Measurements from ENCODE around the gene TMEM178B.

DNA sequence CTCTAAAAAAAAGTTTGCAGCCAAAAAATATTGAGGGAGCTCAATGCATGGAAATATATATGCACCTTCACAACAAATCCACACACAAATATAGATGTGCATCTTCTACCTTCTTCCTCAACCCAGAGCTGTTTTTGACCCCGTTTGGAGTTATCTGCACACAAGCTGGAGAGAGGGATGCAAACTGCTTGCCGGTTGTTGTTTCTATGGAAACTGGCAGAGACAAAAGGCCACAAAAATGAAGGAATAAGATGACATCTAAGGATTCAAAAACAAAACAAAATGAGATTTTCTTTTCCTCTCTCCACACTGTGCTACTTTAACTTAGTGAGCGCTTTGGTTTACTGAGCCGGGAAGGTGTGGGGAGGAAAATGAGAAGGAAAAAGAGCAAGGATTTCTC lies 267.1 kb downstream of the TMEM178B start:
- TF ChIP-seq, protein P1, sequence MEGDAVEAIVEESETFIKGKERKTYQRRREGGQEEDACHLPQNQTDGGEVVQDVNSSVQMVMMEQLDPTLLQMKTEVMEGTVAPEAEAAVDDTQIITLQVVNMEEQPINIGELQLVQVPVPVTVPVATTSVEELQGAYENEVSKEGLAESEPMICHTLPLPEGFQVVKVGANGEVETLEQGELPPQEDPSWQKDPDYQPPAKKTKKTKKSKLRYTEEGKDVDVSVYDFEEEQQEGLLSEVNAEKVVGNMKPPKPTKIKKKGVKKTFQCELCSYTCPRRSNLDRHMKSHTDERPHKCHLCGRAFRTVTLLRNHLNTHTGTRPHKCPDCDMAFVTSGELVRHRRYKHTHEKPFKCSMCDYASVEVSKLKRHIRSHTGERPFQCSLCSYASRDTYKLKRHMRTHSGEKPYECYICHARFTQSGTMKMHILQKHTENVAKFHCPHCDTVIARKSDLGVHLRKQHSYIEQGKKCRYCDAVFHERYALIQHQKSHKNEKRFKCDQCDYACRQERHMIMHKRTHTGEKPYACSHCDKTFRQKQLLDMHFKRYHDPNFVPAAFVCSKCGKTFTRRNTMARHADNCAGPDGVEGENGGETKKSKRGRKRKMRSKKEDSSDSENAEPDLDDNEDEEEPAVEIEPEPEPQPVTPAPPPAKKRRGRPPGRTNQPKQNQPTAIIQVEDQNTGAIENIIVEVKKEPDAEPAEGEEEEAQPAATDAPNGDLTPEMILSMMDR (IDR thresholded peaks at IDR 0.05), result no peak
- TF ChIP-seq SIN3A (IDR thresholded peaks at IDR 0.05; ENCODE audit: borderline replicate concordance, insufficient read depth, low read depth, low read length), result no peak
- TF ChIP-seq POLR2AphosphoS5 (IDR thresholded peaks at IDR 0.05; ENCODE audit: low read depth, low read length), result no peak
- TF ChIP-seq TCF7L2 (IDR thresholded peaks at IDR 0.05; ENCODE audit: low read depth, low read length), result no peak
- TF ChIP-seq, protein P2, sequence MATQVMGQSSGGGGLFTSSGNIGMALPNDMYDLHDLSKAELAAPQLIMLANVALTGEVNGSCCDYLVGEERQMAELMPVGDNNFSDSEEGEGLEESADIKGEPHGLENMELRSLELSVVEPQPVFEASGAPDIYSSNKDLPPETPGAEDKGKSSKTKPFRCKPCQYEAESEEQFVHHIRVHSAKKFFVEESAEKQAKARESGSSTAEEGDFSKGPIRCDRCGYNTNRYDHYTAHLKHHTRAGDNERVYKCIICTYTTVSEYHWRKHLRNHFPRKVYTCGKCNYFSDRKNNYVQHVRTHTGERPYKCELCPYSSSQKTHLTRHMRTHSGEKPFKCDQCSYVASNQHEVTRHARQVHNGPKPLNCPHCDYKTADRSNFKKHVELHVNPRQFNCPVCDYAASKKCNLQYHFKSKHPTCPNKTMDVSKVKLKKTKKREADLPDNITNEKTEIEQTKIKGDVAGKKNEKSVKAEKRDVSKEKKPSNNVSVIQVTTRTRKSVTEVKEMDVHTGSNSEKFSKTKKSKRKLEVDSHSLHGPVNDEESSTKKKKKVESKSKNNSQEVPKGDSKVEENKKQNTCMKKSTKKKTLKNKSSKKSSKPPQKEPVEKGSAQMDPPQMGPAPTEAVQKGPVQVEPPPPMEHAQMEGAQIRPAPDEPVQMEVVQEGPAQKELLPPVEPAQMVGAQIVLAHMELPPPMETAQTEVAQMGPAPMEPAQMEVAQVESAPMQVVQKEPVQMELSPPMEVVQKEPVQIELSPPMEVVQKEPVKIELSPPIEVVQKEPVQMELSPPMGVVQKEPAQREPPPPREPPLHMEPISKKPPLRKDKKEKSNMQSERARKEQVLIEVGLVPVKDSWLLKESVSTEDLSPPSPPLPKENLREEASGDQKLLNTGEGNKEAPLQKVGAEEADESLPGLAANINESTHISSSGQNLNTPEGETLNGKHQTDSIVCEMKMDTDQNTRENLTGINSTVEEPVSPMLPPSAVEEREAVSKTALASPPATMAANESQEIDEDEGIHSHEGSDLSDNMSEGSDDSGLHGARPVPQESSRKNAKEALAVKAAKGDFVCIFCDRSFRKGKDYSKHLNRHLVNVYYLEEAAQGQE (IDR thresholded peaks at IDR 0.05; ENCODE audit: insufficient read depth in 1 of 2, low read depth in 2 of 2, low read length in 1 of 2), result no peak

All from Panc1 (cell line).